GM18526 (cell line): Measurements from ENCODE around the gene SCFD2.

Experiments
- POLR2A ChIP-seq: IDR thresholded peaks from 3 replicates; pipeline ENCODE4 v1.6.1; 2011; ENCODE audit not compliant: insufficient read length; ENCODE audit errors: extremely low read depth

Gene SCFD2

GRCh38 chr4:52915191-52915590 lies 450.7 kb downstream of the SCFD2 start:
- TF ChIP-seq POLR2A = no peak

- TF ChIP-seq POLR2A = no peak
Measured at GRCh38 chr4:52914051-52914605, 451.7 kb downstream of the SCFD2 start.

DNA sequence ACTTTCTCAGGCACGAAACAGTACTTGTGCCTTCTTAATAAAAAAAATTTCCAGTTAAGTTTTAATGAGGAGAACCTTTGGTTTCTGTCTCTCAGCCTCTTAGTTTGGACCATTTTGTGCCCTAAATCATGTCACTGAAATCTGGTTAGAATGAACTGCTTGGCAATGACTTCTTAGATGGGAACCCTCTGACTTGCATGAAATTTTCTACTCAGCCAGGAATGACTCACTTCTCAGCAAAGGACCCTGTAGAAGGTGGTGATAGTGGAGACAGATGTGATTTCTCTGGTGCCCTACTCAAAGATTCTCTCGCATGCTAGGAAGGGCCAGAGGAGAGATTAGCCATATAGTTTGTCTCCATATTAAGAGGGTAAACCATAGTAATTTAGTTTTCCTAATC lies 453.3 kb downstream of the SCFD2 start:
- TF ChIP-seq POLR2A = no peak

DNA sequence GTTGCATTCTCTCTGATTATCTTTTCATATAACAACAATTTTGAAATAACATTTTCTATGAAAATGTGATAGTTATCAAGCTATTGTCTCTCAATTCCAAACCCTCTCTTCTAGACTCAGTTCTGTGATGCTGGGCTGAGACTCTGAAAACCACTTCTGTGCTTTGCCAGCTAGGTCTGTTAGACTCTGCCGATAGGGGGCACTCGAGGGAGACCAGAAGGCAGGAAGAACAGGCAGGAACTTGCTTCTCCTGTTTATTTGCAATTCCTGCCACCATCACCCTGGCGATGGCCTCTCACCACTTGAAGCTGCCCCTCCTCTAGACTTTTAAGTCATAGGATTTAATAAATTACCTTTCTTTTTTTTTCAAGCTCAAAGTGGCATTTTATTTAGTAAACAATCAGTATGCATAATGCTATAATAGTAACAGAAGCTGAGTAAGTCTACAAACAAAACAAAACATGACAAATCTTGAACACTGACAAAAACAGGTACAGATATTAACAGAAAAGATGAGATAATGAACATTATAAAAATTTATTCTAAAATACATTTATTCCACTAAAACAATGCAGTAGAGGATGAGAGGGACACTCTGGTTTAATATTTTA lies 454.1 kb downstream of the SCFD2 start:
- TF ChIP-seq POLR2A = no peak

DNA sequence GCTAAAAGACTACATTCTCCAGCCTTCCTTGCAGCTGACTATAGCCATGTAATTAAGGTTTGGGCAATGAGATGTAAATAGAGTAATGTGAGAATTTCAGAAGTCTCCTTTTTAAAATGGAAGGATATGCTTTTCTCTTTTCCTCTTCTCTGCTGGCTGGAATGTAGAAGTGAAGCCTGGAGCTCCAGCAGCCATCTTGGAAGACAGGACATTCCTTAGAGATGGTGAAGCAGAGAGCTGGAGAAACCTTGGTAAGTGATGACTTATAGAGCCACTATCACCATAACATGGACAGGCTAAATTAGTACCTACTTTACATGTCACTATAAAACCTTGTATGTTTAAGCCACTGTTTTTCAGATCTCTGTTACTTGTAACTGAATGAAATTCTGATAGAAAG lies 455.7 kb downstream of the SCFD2 start:
- no peak for TF ChIP-seq POLR2A

DNA sequence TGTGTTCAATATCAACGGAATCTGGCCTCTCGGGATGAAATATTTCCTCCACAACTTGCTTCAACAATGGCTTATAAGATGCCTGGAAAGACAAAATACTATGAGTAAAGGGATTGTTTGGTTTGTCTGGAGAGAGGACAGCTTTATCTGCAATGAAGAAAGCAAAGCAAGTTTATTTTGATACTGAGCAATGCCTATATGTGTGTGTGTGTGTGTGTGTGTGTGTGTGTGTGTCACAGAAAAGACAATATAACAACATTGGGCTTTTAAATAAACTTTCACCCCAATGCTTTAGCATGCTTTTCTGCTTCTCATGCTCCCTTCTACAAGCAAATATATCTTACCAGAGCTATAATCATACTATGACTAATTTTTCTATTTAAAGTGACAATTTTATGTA lies 458.4 kb downstream of the SCFD2 start:
- no peak for TF ChIP-seq POLR2A

DNA sequence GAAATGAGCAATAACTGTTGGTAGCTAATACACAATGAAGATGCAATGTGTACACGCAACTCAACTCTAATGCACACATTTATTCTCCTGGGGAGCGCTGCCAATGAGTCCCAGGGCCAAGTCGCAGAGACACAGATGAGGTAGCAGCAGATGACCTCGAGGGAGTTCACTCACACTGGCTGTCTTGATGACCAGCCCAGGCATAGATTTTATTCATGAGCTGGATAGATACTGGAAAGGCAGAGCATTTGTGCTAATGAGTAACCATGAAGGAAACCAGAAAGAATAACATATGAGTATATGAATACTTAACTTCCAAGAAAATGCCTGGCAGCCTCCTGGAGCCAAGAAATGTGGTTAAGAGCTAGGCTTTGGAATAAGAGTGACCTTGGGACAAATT lies 461.4 kb downstream of the SCFD2 start:
- TF ChIP-seq POLR2A = no peak

DNA sequence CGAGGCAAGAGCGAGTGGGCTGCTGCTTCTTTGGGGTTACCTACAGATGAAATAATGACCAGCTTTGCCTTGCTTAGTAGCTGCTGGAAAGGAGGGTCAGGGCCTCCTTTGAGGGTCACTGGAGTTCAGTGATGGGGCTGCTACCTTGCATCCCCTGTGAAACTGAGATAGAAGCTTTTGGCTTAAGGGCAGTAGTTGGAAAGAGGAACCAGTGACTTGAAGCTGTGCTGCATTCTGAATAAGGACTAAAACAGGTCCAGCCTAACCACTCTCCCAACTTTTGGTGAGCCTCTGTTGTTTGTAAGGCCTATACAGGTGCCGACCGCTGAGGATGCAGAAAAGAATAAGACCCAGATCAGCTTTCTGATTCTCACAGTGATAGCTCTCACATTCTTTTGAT lies 462.6 kb downstream of the SCFD2 start:
- no peak for TF ChIP-seq POLR2A

- TF ChIP-seq POLR2A = no peak
Measured at GRCh38 chr4:52894443-52894842, 471.4 kb downstream of the SCFD2 start.

DNA sequence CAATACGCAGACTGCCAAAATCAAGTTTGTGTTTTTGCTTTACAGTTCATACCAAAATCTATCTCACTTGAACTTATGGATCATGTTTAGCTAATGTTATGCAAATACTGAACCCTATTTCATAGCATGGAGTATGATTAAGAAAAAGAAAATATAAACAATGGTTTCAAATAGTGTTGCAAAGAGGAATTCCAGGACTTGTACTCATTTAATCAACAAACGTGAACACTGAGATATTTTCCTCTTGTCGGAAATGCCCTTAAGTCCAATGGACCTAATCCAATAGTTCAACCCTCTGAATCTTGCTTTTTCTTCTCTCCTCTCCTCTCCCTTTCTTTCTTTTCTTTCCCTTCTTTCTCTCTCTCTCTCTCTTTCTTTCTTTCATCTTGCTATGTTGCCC lies 473.0 kb downstream of the SCFD2 start:
- no peak for TF ChIP-seq POLR2A

- no peak for TF ChIP-seq POLR2A
Measured at GRCh38 chr4:52891743-52892142, 474.1 kb downstream of the SCFD2 start.

- TF ChIP-seq POLR2A = no peak
Measured at GRCh38 chr4:52890521-52890791, 475.4 kb downstream of the SCFD2 start.

DNA sequence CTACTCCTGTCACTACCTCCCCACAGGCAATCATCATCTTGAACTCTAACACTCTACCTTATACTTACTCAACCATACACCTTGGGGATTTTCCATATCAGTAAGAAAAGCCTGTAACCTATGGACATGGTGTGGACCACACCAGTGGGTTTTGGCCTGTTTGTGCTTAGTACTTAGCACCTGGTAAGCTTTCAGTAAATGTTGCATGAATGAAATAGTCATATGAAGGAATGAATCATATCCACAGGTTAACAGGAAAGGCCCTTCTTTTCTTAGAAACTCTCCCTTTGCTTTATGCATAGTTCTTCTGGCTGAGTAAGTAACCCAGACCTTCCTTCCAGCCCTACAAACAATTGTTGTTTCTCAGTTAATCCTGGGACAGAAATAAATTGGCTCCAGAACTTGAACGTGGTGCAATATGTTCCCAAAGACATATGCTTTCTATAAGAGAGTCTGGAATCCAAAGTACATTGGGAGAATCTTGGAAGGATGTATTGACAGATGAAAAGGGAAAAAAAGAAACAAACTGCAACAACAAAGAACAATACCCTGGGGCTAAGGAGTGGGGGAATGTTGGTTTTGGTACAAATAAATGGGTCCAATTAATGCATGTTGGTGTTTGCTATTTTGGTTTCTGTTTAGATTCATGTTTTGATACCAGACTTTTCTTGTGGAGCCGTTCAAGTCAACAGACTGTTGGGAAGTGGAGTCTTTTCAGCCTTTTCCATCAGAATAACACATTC lies 475.9 kb downstream of the SCFD2 start:
- no peak for TF ChIP-seq POLR2A

GRCh38 chr4:52889354-52889753 lies 476.5 kb downstream of the SCFD2 start:
- TF ChIP-seq POLR2A = no peak

DNA sequence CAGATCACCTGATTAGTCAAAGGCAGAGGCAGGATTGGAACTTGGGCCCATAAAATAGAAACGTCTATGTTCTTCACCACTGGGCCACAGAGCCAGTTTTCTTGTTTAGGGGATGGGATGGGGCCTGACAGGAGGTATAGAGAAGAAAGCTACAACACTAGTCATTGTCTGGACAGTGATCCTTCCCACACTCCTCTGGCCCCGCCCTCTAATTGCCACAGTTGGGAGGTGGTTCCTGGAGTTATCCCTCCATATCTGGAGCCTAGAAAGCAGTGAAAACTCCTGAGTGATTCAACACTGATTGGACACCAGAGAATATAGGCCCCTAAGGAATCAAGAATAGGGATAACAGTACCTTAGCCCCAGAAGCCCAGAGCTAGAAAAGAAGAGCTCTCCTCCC lies 480.9 kb downstream of the SCFD2 start:
- TF ChIP-seq POLR2A = no peak

DNA sequence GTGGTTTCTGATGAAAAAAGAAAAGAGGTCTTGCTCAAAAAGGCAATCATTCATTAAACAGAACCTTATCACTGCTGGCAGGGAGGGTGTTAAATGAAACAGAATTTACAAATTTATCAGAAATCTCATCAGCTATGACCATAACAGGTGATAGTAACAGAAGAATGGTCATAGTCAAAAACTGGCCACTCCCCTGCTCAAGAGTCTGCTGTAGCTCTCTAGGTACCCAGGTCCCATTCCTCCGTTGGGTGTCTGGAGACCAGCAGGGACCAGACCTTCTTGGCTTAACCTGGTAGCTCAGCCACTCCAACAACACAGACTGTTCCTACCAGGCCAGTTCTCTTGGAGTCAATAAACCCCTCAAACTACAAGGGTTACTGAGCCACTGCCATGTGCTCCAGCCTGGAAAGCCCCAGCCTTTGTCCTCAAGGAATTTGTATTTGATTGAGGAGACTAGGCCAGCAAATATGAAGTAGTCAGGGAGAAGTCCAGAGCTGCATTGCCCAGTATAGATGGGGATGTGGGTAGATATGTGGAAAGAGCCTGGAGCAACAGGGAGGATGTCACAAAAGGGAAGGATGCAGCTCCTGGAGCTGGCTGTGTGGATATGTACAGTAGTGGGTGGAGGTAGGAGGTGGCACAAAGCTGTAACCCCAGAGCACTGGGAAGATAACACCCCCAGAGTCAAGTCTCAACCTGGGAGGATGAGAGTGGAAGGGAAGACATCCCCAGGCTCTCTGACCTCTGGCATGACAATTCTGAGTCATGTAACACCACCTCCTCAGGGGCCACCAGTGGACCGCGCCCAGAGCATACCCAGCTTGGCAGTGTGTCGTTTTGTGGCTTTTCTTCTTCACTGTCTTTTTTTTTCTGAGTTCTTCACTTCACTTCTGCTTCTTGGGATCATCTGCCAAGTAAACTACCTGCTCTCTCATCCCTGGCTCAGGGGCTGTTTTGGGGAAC lies 481.9 kb downstream of the SCFD2 start:
- TF ChIP-seq POLR2A = no peak
